MM.1S (cell line): ENCODE data around the gene CSGALNACT2.
"Not testable (repeated sequence)": the region's sequence is repeated elsewhere in the genome, so short reads cannot be mapped to it uniquely, and the experiment has no call there.

Experiments used
- DNase-seq: peaks from one replicate; pipeline ENCODE4 v3.0.0-alpha.2; 2015
- H2AFZ ChIP-seq: fragments of 300-600 bp; sonication (generic); 2 replicates; pipeline ENCODE4 v1.6.0; 2016; ENCODE audit warnings: antibody characterized with exemption, low read length
- H3F3A ChIP-seq: fragments of 300-600 bp; sonication (generic); 2 replicates; pipeline ENCODE4 v1.6.1; 2016; ENCODE audit warnings: mild to moderate bottlenecking, antibody characterized with exemption, low read length, moderate library complexity, mixed read lengths; ENCODE audit not compliant: insufficient read depth
- H3K27ac ChIP-seq: fragments of 300-600 bp; sonication (generic); 2 replicates; pipeline ENCODE4 v1.5.1; 2016; ENCODE audit warnings: mild to moderate bottlenecking, low read length
- H3K27me3 ChIP-seq: fragments of 300-600 bp; sonication (generic); replicated peaks from 2 replicates; pipeline ENCODE4 v1.6.0; 2016; ENCODE audit warnings: low read length; ENCODE audit not compliant: insufficient read depth
- H3K36me3 ChIP-seq: fragments of 300-600 bp; sonication (generic); replicated peaks from 2 replicates; pipeline ENCODE4 v1.6.1; 2016; ENCODE audit warnings: mild to moderate bottlenecking, low read length, mixed read lengths; ENCODE audit not compliant: insufficient read depth
- H3K4me1 ChIP-seq: fragments of 300-600 bp; sonication (generic); 2 replicates; pipeline ENCODE4 v1.6.1; 2016; ENCODE audit warnings: low read length, mixed read lengths
- H3K4me2 ChIP-seq: fragments of 300-600 bp; sonication (generic); 2 replicates; pipeline ENCODE4 v1.6.0; 2016; ENCODE audit warnings: low read depth, low read length
- H3K4me3 ChIP-seq: fragments of 300-600 bp; sonication (generic); 2 replicates; pipeline ENCODE4 v1.5.1; 2016; ENCODE audit warnings: low read length, mixed read lengths
- H3K79me2 ChIP-seq: fragments of 300-600 bp; sonication (generic); 2 replicates; pipeline ENCODE4 v1.6.1; 2016; ENCODE audit warnings: mixed run types, low read length, mixed read lengths
- H3K9ac ChIP-seq: fragments of 300-600 bp; sonication (generic); 2 replicates; pipeline ENCODE4 v1.6.1; 2016; ENCODE audit warnings: low read length, mixed read lengths
- H3K9me2 ChIP-seq: fragments of 300-600 bp; sonication (generic); replicated peaks from 2 replicates; pipeline ENCODE4 v1.6.1; 2016; ENCODE audit warnings: mild to moderate bottlenecking, low read length, mixed read lengths; ENCODE audit not compliant: insufficient read depth
- H3K9me3 ChIP-seq: fragments of 300-600 bp; sonication (generic); replicated peaks from 2 replicates; pipeline ENCODE4 v1.6.1; 2016; ENCODE audit warnings: mild to moderate bottlenecking, low read length, mixed read lengths; ENCODE audit not compliant: insufficient read depth
- H4K20me1 ChIP-seq: fragments of 300-600 bp; sonication (generic); 2 replicates; pipeline ENCODE4 v1.6.1; 2016; ENCODE audit warnings: mild to moderate bottlenecking, low read length, moderate library complexity, mixed read lengths; ENCODE audit not compliant: insufficient read depth
- EZH2 ChIP-seq: fragments of 300-600 bp; sonication (generic); optimal IDR thresholded peaks from 2 replicates; pipeline ENCODE3; 2017; ENCODE audit warnings: low read depth, mild to moderate bottlenecking, antibody characterized with exemption, low read length, mixed read lengths
- EZH2phosphoT487 ChIP-seq: fragments of 300-600 bp; sonication (generic); IDR thresholded peaks from 2 replicates; pipeline ENCODE4 v1.6.1; 2018; ENCODE audit warnings: antibody characterized with exemption, low read length
- TF ChIP-seq, protein P1 (sequence below): fragments of 300-600 bp; sonication (generic); IDR thresholded peaks from 2 replicates; pipeline ENCODE4 v1.5.1; 2016; ENCODE audit warnings: antibody characterized with exemption, low read length, mixed read lengths

CSGALNACT2 gene

DNA sequence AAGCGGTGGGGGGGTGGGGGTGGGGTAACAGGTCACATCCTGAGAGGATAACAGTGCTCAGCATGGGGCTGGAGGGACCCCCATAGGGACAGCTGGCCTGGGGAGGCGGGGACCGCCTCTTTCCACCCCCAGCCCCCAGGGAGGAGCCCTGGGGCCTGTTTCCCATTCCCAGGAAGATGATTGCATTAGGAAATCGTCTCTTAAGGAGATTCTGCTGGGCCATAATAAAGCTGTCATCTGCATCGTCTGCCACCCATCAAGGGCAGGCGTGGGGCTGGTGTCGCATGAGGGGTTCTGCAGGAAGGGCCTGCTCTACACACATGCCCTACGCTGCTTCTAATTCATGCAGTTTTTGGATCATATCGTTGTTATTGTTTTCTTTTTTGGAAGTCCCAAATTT lies 44.2 kb upstream of the CSGALNACT2 start:
- no peaks in the 10 kb centered on the region for H4K20me1 ChIP-seq
- H2AFZ ChIP-seq: no peak overlapping the region
- no peak for DNase-seq
- no peak overlapping the region for H3K9ac ChIP-seq
- no peaks in the 10 kb centered on the region for H3K36me3 ChIP-seq
- H3K79me2 ChIP-seq: no peaks in the 10 kb centered on the region
- H3K4me3 ChIP-seq: no peak overlapping the region
- TF ChIP-seq EZH2phosphoT487 (no peak), EZH2 (no peak)
- TF ChIP-seq, protein P1, sequence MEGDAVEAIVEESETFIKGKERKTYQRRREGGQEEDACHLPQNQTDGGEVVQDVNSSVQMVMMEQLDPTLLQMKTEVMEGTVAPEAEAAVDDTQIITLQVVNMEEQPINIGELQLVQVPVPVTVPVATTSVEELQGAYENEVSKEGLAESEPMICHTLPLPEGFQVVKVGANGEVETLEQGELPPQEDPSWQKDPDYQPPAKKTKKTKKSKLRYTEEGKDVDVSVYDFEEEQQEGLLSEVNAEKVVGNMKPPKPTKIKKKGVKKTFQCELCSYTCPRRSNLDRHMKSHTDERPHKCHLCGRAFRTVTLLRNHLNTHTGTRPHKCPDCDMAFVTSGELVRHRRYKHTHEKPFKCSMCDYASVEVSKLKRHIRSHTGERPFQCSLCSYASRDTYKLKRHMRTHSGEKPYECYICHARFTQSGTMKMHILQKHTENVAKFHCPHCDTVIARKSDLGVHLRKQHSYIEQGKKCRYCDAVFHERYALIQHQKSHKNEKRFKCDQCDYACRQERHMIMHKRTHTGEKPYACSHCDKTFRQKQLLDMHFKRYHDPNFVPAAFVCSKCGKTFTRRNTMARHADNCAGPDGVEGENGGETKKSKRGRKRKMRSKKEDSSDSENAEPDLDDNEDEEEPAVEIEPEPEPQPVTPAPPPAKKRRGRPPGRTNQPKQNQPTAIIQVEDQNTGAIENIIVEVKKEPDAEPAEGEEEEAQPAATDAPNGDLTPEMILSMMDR: no peak
- no peaks in the 10 kb centered on the region for H3K4me1 ChIP-seq
- H3K27me3 ChIP-seq: no peaks in the 10 kb centered on the region
- no peaks in the 10 kb centered on the region for H3F3A ChIP-seq
- H3K9me3 ChIP-seq: no peaks in the 10 kb centered on the region
- H3K27ac ChIP-seq: no peak overlapping the region
- H3K9me2 ChIP-seq: no peaks in the 10 kb centered on the region
- no peak overlapping the region for H3K4me2 ChIP-seq

DNA sequence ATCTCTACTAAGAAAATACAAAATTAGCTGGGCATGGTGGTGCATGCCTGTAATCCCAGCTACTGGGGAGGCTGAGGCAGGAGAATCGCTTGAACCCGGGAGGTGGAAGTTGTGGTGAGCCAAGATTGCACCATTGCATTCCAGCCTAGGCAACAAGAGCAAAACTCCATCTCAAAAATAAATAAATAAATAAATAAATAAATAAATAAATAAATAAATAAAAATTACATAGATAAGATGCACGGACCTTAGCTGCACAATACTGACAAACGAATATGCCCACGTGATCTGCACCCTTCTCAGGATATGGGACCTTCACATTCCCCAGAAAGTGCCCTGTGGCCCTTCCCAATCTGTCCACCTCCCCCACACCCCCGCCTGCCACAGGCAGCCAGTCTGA lies 38.9 kb upstream of the CSGALNACT2 start:
- not testable (repeated sequence) for H3K9me3 ChIP-seq, H3K27ac ChIP-seq, H3K4me2 ChIP-seq, H3K27me3 ChIP-seq, H2AFZ ChIP-seq, H3F3A ChIP-seq, H3K4me3 ChIP-seq, H3K4me1 ChIP-seq, H3K79me2 ChIP-seq, H3K36me3 ChIP-seq, DNase-seq, H4K20me1 ChIP-seq, H3K9me2 ChIP-seq, H3K9ac ChIP-seq

DNA sequence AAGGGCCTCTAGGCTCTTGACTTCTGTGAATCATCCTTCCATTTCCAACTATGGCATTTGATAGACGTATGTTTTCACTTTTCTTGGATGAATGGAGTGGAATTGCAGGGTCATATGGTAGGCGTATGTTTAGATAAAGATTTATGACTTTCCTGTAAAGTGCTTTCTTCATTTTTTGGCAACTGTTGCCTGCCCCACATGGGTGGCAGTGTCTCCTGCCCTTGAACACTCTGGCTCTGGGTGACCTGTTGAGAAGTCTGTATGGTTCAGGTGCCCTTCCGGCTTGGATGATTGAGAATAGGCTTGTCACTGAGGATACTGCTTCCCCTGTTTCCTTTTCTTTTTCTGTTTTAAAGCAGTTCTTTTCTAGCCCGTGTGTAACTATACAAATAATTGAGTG lies 38.3 kb upstream of the CSGALNACT2 start:
- H3K27me3 ChIP-seq: no peaks in the 10 kb centered on the region; the same call in none of the 2 replicates
- peaks cover under 1% of the 10 kb centered on the region; the same call in 1 of the 2 replicates for H3K4me1 ChIP-seq
- no peaks in the 10 kb centered on the region for H3K79me2 ChIP-seq
- H2AFZ ChIP-seq: no peak overlapping the region
- H3K9ac ChIP-seq: no peak overlapping the region
- DNase-seq: no peak
- no peaks in the 10 kb centered on the region for H3F3A ChIP-seq
- H3K27ac ChIP-seq: no peak overlapping the region
- no peaks in the 10 kb centered on the region for H3K9me3 ChIP-seq
- no peaks in the 10 kb centered on the region for H4K20me1 ChIP-seq
- H3K9me2 ChIP-seq: no peaks in the 10 kb centered on the region
- no peak overlapping the region for H3K4me2 ChIP-seq
- no peak overlapping the region for H3K4me3 ChIP-seq
- H3K36me3 ChIP-seq: no peaks in the 10 kb centered on the region
- TF ChIP-seq EZH2phosphoT487: no peak
- TF ChIP-seq EZH2: no peak
- TF ChIP-seq, protein P1: no peak

DNA sequence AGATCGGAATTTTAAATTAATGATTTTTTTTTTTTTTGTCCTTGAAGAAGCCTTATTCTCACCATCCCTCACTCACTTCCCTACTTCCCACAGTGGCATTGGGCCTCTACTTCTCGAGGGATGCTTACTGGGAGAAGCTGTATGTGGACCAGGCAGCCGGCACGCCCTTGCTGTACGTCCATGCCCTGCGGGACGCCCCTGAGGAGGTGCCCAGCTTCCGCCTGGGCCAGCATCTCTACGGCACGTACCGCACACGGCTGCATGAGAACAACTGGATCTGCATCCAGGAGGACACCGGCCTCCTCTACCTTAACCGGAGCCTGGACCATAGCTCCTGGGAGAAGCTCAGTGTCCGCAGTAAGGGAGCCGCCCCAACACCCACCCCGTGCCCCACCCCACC lies 37.9 kb upstream of the CSGALNACT2 start:
- no peak overlapping the region for H3K9ac ChIP-seq
- no peaks in the 10 kb centered on the region for H4K20me1 ChIP-seq
- H3K4me1 ChIP-seq: peaks cover 3% of the 10 kb centered on the region; the same call in 1 of the 2 replicates
- no peaks in the 10 kb centered on the region for H3F3A ChIP-seq
- H3K27me3 ChIP-seq: no peaks in the 10 kb centered on the region; the same call in none of the 2 replicates
- H3K9me2 ChIP-seq: no peaks in the 10 kb centered on the region
- DNase-seq: no peak
- H3K4me2 ChIP-seq: no peak overlapping the region
- no peaks in the 10 kb centered on the region for H3K36me3 ChIP-seq
- H3K79me2 ChIP-seq: no peaks in the 10 kb centered on the region
- no peaks in the 10 kb centered on the region for H3K9me3 ChIP-seq
- H3K27ac ChIP-seq: no peak overlapping the region
- no peak overlapping the region for H3K4me3 ChIP-seq
- TF ChIP-seq EZH2phosphoT487 (no peak), EZH2 (no peak)
- TF ChIP-seq, protein P1: no peak
- H2AFZ ChIP-seq: no peak overlapping the region
